Activated CD4-positive, alpha-beta T cell treated with anti-CD3 and anti-CD28 coated beads for 1 hour (primary cell): Measurements from ENCODE around the gene CASP7.
"Not testable (repeated sequence)": the region's sequence is repeated elsewhere in the genome, so short reads cannot be mapped to it uniquely, and the experiment has no call there.

Source experiments
- DNase-seq: peaks from one replicate; pipeline ENCODE4 v3.0.0-alpha.2; 2020

Gene CASP7

DNA sequence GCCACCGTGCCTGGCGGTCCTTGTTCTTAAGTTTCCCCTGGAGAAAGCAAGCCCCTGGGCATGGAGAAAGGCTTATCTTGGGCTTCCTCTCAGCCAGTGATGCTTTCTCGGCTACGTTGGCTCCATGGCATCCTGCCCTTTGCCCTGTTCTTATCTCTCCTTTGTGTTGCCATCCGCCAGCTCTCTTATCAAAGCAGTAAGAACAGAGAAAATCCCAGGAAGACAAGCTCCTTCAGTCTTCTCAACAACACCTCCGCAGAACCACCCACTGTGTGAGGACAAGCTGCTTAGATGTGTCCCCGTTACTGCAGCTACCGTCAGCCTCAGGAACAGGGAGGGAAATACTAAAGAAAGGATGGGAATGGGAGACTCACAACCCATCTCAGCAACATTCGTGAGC, 75.1 kb downstream of the CASP7 start:
- no peak for DNase-seq

- DNase-seq, result no peak
Observed at GRCh38 chr10:113756940-113757543, 77.3 kb downstream of the CASP7 start.

DNA sequence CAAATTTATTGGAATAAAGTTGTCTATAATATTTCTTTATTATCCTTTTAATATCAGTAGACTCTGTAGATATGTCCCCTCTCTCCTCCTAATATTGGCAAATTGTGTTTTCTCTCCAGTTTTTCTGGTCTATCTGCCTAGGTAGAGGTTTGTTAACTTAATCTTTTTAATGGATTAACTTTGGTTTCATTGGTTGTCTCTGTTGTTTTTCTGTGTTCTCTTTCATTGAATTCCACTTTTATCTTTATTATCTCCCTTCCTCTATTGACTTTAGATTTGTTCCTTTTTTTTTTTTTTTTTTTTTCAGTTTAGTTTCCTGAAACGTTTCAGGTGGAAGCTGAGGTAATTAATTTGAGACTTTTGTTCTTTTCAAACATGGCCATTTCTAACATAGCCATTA, 82.4 kb downstream of the CASP7 start:
- no peak for DNase-seq

DNA sequence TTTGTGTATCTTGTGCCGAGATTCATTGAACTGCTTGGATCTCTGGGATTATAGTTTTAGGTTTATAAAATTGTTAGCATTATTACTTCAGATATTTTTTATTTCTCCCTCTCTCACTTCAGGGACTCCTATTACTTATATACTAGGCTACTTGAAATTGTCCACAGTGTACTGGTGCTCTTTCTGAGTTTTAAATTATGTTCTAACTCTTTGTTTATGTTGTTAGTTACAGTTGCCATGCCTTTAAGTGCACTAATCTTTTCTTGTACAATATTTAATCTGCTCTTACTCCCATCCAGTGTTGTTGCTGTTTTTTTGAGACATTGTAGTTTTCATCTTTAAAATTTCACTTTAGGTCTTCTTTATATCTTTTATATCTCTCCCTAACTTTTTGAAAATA, 84.9 kb downstream of the CASP7 start:
- DNase-seq, result no peak

- no peak for DNase-seq
Observed at GRCh38 chr10:113765910-113766309, 86.2 kb downstream of the CASP7 start.

GRCh38 chr10:113767222-113767621, 87.5 kb downstream of the CASP7 start:
- DNase-seq, result no peak

- no peak for DNase-seq
Observed at GRCh38 chr10:113770346-113770745, 90.6 kb downstream of the CASP7 start.

DNA sequence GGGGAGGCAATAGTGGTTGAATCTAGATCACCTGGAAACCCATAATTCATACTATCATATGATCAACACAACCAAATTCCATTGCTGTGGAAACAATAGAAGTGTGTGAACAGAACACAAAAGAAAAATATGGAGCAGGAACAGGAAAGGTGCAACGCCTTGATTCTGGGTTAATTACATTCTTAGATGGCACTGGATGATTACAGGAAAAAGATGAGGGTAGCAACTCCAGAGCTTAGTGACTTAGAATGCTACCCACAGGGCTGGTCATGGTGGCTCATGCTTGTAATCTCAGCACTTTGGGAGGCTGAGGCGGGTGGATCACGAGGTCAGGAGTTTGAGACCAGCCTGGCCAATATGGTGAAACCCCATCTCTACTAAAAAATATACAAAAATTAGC, 91.4 kb downstream of the CASP7 start:
- DNase-seq, result not testable (repeated sequence)

DNA sequence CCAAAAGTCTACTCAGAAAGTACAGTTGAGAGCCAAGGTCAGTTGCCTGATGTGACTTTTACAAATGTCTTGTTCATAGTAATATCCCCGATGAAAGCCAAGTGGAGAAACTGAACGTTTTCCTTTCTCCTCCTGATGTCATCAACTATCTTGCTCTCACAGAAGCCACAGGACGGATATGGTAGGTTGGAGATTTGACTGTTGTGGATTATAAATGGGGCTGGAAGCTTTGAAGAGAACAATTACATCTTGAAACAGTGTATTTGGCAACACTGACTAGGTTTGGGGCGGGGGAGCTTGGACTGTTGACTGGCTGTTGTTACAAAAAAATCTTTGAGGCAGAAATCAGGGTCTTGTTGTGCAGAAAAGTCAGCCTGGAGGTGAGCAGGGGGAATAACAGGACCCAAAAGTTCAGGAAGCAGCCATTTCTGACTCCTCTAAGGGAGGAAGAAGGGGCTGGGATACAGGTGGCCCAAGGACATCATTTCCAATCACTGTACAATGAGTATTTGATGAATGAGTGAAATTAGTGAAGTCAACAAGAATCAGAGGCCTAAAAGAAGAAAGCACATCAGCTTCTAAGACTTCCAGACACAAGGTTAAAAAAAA, 96.1 kb downstream of the CASP7 start:
- DNase-seq, result no peak

DNA sequence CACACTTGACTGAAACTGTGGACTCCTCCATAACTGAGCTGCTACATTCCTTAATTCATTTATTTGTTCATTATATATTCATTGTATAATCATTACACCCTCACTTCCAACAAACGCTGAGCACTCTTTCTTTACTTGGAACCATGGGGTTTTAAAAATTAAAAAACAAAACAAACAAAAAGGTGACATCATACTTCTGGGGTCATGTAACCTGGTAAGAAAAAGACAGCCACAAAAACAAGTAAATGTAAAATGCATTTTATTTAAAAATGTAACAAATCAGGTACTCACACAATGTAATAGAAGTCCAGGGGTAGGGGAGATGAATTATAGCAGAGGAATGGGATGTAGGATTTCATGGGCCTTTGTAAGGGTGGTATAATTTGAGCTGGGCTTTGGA, 96.8 kb downstream of the CASP7 start:
- DNase-seq, result no peak
